ENCODE measurements around the gene ALG8.

The ALG8 gene
- total RNA-seq = 14.9 to 17.8 (median 16.9) reads per million in 3 donors

DNA sequence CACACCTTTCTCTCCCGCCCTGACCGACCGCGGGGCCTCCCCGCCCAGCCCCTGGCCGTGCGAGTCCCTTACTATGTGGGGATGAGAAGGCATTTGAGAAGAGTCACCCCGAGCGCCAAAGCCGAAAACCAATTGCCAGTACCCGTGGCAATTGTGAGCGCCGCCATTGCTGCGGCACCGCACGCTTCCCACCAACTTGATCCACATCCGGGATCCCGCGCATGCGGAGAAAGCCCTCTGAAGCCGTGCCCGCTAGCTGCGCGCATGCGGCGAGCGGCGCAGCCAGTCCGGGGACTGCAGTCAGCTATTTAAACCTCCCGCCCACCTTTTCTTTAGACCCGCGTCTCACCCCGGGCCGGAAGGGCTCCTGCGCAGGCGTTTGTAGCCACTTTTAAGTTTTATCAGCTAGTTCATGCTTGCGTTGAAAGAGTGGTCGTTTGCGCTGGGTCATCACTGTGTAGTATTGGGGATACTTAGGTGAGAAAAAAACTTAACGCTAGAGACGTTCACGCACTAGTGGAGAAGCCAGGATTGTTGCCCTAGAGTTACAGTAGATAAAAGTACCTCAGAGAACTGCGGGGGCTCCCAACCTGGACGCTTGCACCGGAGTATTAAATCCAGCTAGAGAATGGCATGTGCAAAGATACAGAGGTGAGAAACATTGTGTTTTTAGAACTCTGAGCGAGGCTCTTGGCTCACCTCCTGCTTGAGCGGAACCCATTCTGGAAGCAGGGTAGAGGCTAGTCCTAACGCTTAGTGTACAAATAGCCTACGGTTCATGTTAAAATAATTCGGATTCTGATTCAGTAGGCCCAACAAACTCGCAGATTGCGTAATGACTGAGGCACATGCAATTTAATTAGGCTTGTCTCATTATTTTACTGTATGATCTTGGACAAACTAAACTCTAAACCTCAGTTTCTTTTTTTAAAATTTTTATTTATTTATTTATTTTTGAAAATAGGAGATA lies at the start of gene ALG8:
TSS of gene ALG8 (minus strand) at position 205 of the 970 bp plus-strand sequence. CDS start at position 167, 38 bp downstream.
- Histone ChIP-seq H3K27me3 (replicated peaks; ENCODE audit: control insufficient read depth, insufficient read depth, low read length, poor library complexity, severe bottlenecking) (no peaks in the 10 kb centered on the region), H3K4me3 (ENCODE audit: insufficient read depth, low read depth, low read length, poor library complexity, severe bottlenecking) (peak within 1 kb of the TSS; percentile 73), H3K36me3 (ENCODE audit: control insufficient read depth, insufficient read depth, low read length) (no peaks in the 10 kb centered on the region), H3K9me3 (ENCODE audit: control insufficient read depth, low read length) (no peaks in the 10 kb centered on the region), H3K4me1 (ENCODE audit: control insufficient read depth, insufficient read depth, low read length, poor library complexity, severe bottlenecking) (no peaks in the 10 kb centered on the region), H3K27ac (ENCODE audit: insufficient read depth, low read length, poor library complexity, severe bottlenecking) (peak within 1 kb of the TSS; percentile 75)
- DNase-seq = peak; percentile 88 to 94 (median 93)

DNA sequence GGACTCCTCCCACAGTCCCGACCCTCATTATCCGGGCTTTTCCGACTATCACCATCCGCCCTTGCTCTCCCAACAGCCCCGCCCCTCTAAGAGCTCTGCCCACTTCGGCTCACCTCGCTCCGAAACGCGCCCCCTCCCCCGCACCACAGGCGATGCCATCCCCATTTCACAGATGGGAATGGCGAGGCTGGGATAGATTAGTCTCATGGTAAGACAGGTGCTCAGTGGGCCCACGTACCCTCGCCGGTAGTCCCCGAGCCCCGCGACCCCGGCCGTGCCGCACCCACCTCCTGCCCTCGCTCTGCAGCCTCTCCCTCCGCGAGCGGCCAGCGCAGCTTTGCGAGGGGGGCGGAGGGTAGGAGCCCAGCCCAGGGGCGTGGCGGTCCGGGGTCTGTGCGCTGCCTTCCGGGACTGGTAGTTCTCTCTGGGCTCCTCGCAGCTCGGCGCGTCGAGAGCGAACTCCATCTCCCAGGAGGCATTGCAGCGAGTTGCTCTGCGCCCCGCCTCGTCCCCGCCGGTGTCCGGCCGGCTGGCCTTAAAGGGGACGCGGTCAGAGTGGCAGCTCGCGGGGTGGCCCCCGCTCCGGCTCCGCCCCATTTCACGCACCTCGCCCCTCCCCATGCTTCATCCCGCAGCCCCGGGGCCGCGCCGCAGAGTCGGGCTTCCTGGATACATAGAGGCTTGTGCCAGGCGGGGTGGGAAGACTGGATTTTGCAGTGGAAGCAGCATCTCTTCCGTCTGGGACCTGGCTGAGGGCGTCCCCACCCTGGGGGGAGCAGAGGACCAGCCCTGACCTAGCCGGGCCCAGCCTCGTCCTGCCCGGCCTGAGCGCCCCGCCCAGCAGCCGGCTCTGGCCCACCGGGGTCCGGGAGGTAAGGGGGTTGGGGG lies 49.1 kb upstream of the ALG8 start, which contains the start of the genes KCTD21 and USP35:
TSS of gene KCTD21 (minus strand) at position 341 of the 888 bp plus-strand sequence. CDS start 14,072 bp downstream, outside the sequence.
TSS of gene USP35 (plus strand) at position 634 of the 888 bp plus-strand sequence. CDS start 7,327 bp downstream, outside the sequence.
- Histone ChIP-seq H3K4me3 (ENCODE audit: insufficient read depth, low read depth, low read length, poor library complexity, severe bottlenecking) (peak within 1 kb of the TSS; percentile 94), H3K36me3 (ENCODE audit: control insufficient read depth, insufficient read depth, low read length) (no peaks in the 10 kb centered on the region), H3K4me1 (ENCODE audit: control insufficient read depth, insufficient read depth, low read length, poor library complexity, severe bottlenecking) (peaks cover 20% of the 10 kb centered on the region), H3K9me3 (ENCODE audit: control insufficient read depth, low read length) (no peaks in the 10 kb centered on the region), H3K27me3 (replicated peaks; ENCODE audit: control insufficient read depth, insufficient read depth, low read length, poor library complexity, severe bottlenecking) (no peaks in the 10 kb centered on the region), H3K27ac (ENCODE audit: insufficient read depth, low read length, poor library complexity, severe bottlenecking) (peak within 1 kb of the TSS; percentile 74)
- peak; percentile 77 to 84 (median 82) for DNase-seq

DNA sequence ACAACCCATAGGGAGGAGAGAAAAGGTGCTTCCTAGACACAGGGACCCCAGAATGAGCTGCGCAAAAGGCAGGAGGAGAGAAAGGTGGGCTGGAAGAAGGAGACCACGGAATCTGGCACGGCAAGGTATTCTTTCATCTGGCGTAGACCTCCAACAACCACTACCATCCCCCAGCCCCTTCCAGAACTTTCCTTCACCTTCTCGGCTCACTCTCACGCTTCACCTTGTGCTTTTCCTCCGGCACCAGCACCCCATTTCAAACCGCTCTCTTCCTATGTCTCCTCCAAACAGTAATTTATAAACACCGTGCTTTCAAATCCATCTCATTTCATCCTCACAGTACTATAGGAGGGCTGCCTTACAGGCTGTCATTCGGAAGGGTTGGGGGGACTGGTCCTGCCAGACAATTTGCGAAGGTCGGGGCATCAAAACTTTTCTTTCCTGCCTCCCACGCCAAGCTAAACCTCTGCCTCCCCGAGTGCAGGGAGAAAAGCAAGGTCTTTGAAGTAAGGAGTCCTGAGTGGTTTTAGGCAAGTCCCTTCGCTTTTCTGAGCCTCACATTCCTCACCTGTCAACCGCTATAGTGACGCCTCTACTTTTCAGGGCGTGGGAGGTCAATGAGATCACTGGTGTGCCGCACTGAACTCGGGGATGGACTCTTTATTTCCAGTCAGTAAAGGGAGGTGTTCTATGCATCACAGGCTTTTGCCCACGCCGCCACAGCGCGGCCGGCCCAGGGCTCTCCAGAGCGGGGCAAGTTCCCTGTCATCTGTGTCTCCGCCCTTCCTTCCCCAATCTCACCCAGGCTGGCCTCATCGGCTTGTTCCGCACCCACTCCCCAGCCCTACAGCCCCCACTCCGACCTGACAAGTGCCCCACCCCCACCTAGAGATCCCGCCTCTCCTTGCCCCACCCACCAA lies 48.2 kb upstream of the ALG8 start:
- H3K9me3 ChIP-seq (ENCODE audit: control insufficient read depth, low read length) = no peaks in the 10 kb centered on the region
- peak overlapping the region; percentile 94 for H3K4me3 ChIP-seq (ENCODE audit: insufficient read depth, low read depth, low read length, poor library complexity, severe bottlenecking)
- DNase-seq = peak in 2 of 3 donors; percentile 48 to 67
- H3K27me3 ChIP-seq (replicated peaks; ENCODE audit: control insufficient read depth, insufficient read depth, low read length, poor library complexity, severe bottlenecking) = no peaks in the 10 kb centered on the region
- H3K36me3 ChIP-seq (ENCODE audit: control insufficient read depth, insufficient read depth, low read length) = no peaks in the 10 kb centered on the region
- H3K27ac ChIP-seq (ENCODE audit: insufficient read depth, low read length, poor library complexity, severe bottlenecking) = peak overlapping the region; percentile 74
- peaks cover 20% of the 10 kb centered on the region for H3K4me1 ChIP-seq (ENCODE audit: control insufficient read depth, insufficient read depth, low read length, poor library complexity, severe bottlenecking)

DNA sequence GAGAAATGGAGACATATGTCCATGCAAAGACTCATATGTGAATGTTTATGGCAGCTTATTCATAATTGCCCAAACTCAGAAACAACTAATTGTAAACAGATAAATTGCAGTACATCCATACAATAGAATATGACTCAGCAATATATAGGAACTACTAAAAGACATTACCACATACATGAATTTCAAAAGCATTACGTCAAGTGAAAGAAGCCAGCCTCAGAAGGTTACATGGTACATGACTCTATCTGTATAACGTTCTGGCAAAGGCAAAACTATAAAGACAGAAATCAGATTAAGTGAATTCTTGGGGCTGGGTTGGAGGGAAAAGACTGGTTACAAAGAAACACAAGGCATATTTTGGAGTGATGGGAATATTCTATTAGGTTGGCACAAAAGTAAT lies 41.8 kb upstream of the ALG8 start:
- Histone ChIP-seq H3K27ac (ENCODE audit: insufficient read depth, low read length, poor library complexity, severe bottlenecking) (no peak overlapping the region), H3K27me3 (replicated peaks; ENCODE audit: control insufficient read depth, insufficient read depth, low read length, poor library complexity, severe bottlenecking) (no peaks in the 10 kb centered on the region)
- no peak for DNase-seq

DNA sequence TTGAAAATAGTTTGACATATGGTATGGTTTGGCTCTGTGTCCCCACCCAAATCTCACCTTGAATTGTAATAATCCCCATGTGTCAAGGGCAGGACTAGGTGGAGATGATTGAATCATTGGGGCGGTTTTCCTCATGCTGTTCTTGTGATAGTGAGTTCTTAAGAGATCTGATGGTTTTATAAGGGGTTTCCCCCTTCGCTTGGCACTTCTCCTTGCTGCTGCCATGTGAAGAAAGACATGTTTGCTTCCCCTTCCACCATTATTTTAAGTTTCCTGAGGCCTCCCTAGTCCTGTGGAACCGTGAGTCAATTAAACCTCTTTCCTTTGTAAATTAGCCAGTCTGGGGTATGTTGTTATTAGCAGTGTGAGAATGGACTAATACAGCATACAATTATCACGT lies 41.3 kb upstream of the ALG8 start:
- no peak overlapping the region for H3K4me3 ChIP-seq (ENCODE audit: insufficient read depth, low read depth, low read length, poor library complexity, severe bottlenecking)
- H3K9me3 ChIP-seq (ENCODE audit: control insufficient read depth, low read length) = no peaks in the 10 kb centered on the region
- H3K36me3 ChIP-seq (ENCODE audit: control insufficient read depth, insufficient read depth, low read length) = no peaks in the 10 kb centered on the region
- H3K4me1 ChIP-seq (ENCODE audit: control insufficient read depth, insufficient read depth, low read length, poor library complexity, severe bottlenecking) = no peaks in the 10 kb centered on the region
- H3K27ac ChIP-seq (ENCODE audit: insufficient read depth, low read length, poor library complexity, severe bottlenecking) = no peak overlapping the region
- no peak for DNase-seq
- H3K27me3 ChIP-seq (replicated peaks; ENCODE audit: control insufficient read depth, insufficient read depth, low read length, poor library complexity, severe bottlenecking) = no peaks in the 10 kb centered on the region

More for the DNA sequence above, 41.8 kb upstream of the ALG8 start:
- Histone ChIP-seq H3K9me3 (ENCODE audit: control insufficient read depth, low read length) (no peaks in the 10 kb centered on the region), H3K36me3 (ENCODE audit: control insufficient read depth, insufficient read depth, low read length) (no peaks in the 10 kb centered on the region), H3K4me1 (ENCODE audit: control insufficient read depth, insufficient read depth, low read length, poor library complexity, severe bottlenecking) (no peaks in the 10 kb centered on the region), H3K4me3 (ENCODE audit: insufficient read depth, low read depth, low read length, poor library complexity, severe bottlenecking) (no peak overlapping the region)

DNA sequence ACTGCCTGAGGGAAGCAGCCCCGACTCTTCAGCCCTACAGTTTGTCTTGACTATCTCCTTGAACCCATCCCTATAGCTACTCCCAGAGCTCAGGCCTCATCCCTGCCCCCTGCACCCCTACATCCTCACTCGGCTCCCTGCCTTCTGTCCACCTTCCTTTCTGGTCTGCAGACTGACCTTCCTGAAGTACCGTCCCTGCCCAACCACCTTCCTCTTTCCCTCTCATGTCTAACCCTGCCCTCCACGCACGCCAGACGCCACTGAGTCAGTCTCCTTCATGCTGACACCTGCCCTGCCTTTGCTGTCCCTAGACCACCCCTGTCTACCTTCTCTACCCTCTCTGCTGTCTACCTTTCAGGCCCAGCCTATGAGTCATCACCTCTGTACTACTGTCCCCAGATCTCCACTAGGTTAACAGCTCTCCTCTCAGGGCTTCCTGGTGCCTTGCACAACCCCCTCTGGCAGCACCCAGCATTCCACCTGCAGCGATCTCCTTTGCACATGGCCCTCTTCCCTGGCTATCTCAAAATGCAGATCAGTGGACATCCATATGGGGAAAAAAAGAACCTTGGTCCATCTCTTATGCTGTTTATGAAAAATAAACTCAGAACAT lies 40.1 kb upstream of the ALG8 start:
- H3K4me1 ChIP-seq (ENCODE audit: control insufficient read depth, insufficient read depth, low read length, poor library complexity, severe bottlenecking) = no peaks in the 10 kb centered on the region

DNA sequence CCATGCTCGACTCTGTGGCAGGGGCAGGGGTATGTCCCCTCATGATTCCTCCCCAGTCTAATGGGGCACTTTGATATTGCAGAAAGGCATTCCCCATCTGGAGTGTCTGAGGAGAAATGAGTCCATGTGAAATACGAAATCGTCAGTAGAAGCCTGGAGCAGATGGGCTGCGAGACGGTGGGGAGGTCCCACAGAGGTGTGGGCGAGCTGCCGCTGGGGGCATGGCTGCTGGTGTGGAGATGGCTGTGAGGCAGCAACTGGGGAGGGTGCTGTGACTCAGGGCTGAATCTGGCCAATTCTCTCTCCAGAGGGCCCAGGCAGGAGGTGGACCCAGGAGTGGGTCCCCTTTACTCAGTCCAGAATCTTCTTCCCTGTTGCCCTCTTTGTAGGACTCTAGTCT lies 37.8 kb upstream of the ALG8 start:
- Histone ChIP-seq H3K4me1 (ENCODE audit: control insufficient read depth, insufficient read depth, low read length, poor library complexity, severe bottlenecking) (no peaks in the 10 kb centered on the region), H3K9me3 (ENCODE audit: control insufficient read depth, low read length) (no peaks in the 10 kb centered on the region), H3K4me3 (ENCODE audit: insufficient read depth, low read depth, low read length, poor library complexity, severe bottlenecking) (no peak overlapping the region), H3K27me3 (replicated peaks; ENCODE audit: control insufficient read depth, insufficient read depth, low read length, poor library complexity, severe bottlenecking) (no peaks in the 10 kb centered on the region), H3K27ac (ENCODE audit: insufficient read depth, low read length, poor library complexity, severe bottlenecking) (no peak overlapping the region), H3K36me3 (ENCODE audit: control insufficient read depth, insufficient read depth, low read length) (peaks cover 15% of the 10 kb centered on the region)
- DNase-seq = no peak

More for the DNA sequence above, 40.1 kb upstream of the ALG8 start:
- Histone ChIP-seq H3K4me3 (ENCODE audit: insufficient read depth, low read depth, low read length, poor library complexity, severe bottlenecking) (no peak overlapping the region), H3K9me3 (ENCODE audit: control insufficient read depth, low read length) (no peaks in the 10 kb centered on the region), H3K27ac (ENCODE audit: insufficient read depth, low read length, poor library complexity, severe bottlenecking) (no peak overlapping the region), H3K36me3 (ENCODE audit: control insufficient read depth, insufficient read depth, low read length) (no peaks in the 10 kb centered on the region), H3K27me3 (replicated peaks; ENCODE audit: control insufficient read depth, insufficient read depth, low read length, poor library complexity, severe bottlenecking) (no peaks in the 10 kb centered on the region)
- no peak for DNase-seq

DNA sequence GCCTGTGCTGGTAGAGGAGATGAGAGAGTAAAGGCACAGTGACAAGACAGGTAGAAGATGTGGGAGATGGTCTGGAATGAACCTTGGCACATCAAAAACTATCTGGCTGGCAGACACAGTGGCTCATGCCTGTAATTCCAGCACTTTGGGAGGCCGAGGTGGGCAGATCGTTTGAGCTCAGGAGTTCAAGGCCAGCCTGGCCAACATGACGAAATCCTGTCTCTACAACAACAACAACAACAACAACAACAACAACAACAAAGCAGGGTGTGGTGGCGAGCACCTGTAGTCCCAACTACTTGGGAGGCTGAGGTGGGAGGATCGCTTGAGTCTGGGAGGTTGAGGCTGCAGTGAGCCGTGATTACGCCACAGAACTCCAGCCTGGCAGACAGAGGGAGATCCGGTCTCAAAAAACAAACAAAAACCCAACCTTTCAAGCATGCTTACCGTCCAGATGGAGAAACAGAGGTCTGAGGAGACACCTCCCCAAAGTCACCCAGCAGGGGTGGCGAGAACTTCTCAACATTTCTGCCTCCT lies 37.2 kb upstream of the ALG8 start:
- Histone ChIP-seq H3K9me3 (ENCODE audit: control insufficient read depth, low read length) (no peaks in the 10 kb centered on the region), H3K27me3 (replicated peaks; ENCODE audit: control insufficient read depth, insufficient read depth, low read length, poor library complexity, severe bottlenecking) (no peaks in the 10 kb centered on the region), H3K4me1 (ENCODE audit: control insufficient read depth, insufficient read depth, low read length, poor library complexity, severe bottlenecking) (no peaks in the 10 kb centered on the region), H3K27ac (ENCODE audit: insufficient read depth, low read length, poor library complexity, severe bottlenecking) (no peak overlapping the region), H3K36me3 (ENCODE audit: control insufficient read depth, insufficient read depth, low read length) (peaks cover 15% of the 10 kb centered on the region), H3K4me3 (ENCODE audit: insufficient read depth, low read depth, low read length, poor library complexity, severe bottlenecking) (no peak overlapping the region)
- DNase-seq = no peak

Measured in effector memory CD4-positive, alpha-beta T cell (primary cell).